EL (cell line): ENCODE measurements around the gene CUX1.
"Not testable (repeated sequence)": the region's sequence is repeated elsewhere in the genome, so short reads cannot be mapped to it uniquely, and the experiment has no call there.

Experiments
- DNase-seq: peaks from one replicate; pipeline ENCODE4 v3.0.0-alpha.2; 2016

Gene CUX1

GRCh38 chr7:101870361-101871062 is 53.1 kb downstream of the CUX1 start:
- DNase-seq = peak; percentile 18

GRCh38 chr7:101871351-101871750 is 53.9 kb downstream of the CUX1 start:
- no peak for DNase-seq

- peak; percentile 44 for DNase-seq
Measured at GRCh38 chr7:101874028-101874427, 56.6 kb downstream of the CUX1 start.

GRCh38 chr7:101875283-101875846 is 57.9 kb downstream of the CUX1 start:
- DNase-seq = no peak

- no peak for DNase-seq
Measured at GRCh38 chr7:101877882-101878591, 60.6 kb downstream of the CUX1 start.

- DNase-seq = no peak
Measured at GRCh38 chr7:101878938-101879337, 61.5 kb downstream of the CUX1 start.

GRCh38 chr7:101879565-101879964 is 62.1 kb downstream of the CUX1 start:
- DNase-seq = no peak

- no peak for DNase-seq
Measured at GRCh38 chr7:101880282-101881054, 63.0 kb downstream of the CUX1 start.

GRCh38 chr7:101882005-101882421 is 64.6 kb downstream of the CUX1 start:
- DNase-seq = peak; percentile 96

GRCh38 chr7:101882595-101883564 is 65.5 kb downstream of the CUX1 start:
- DNase-seq = peak; percentile 100

GRCh38 chr7:101884671-101885596 is 67.5 kb downstream of the CUX1 start:
- DNase-seq = no peak

GRCh38 chr7:101885597-101885955 is 68.2 kb downstream of the CUX1 start:
- no peak for DNase-seq

- DNase-seq = not testable (repeated sequence)
Measured at GRCh38 chr7:101887352-101887751, 69.9 kb downstream of the CUX1 start.

GRCh38 chr7:101888564-101888963 is 71.1 kb downstream of the CUX1 start:
- DNase-seq = not testable (repeated sequence)

GRCh38 chr7:101890749-101891523 is 73.5 kb downstream of the CUX1 start:
- DNase-seq = no peak

- DNase-seq = peak; percentile 57
Measured at GRCh38 chr7:101891936-101892640, 74.7 kb downstream of the CUX1 start.

- DNase-seq = no peak
Measured at GRCh38 chr7:101893341-101894082, 76.1 kb downstream of the CUX1 start.

GRCh38 chr7:101896316-101896715 is 78.9 kb downstream of the CUX1 start:
- DNase-seq = no peak

GRCh38 chr7:101896941-101897340 is 79.5 kb downstream of the CUX1 start:
- no peak for DNase-seq
